ENCODE measurements around the gene GSE1.

The GSE1 gene

GRCh38 chr16:85661740-85662481, 48.8 kb downstream of the GSE1 start:
- DNase-seq (ENCODE audit: low read depth) = no peak
- H3K4me3 ChIP-seq (ENCODE audit: low read depth, low read length) = no peak overlapping the region
- TF ChIP-seq, protein P1, sequence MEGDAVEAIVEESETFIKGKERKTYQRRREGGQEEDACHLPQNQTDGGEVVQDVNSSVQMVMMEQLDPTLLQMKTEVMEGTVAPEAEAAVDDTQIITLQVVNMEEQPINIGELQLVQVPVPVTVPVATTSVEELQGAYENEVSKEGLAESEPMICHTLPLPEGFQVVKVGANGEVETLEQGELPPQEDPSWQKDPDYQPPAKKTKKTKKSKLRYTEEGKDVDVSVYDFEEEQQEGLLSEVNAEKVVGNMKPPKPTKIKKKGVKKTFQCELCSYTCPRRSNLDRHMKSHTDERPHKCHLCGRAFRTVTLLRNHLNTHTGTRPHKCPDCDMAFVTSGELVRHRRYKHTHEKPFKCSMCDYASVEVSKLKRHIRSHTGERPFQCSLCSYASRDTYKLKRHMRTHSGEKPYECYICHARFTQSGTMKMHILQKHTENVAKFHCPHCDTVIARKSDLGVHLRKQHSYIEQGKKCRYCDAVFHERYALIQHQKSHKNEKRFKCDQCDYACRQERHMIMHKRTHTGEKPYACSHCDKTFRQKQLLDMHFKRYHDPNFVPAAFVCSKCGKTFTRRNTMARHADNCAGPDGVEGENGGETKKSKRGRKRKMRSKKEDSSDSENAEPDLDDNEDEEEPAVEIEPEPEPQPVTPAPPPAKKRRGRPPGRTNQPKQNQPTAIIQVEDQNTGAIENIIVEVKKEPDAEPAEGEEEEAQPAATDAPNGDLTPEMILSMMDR (IDR thresholded peaks at IDR 0.05; ENCODE audit: control insufficient read depth, extremely low read depth, insufficient read depth) = no peak

DNA sequence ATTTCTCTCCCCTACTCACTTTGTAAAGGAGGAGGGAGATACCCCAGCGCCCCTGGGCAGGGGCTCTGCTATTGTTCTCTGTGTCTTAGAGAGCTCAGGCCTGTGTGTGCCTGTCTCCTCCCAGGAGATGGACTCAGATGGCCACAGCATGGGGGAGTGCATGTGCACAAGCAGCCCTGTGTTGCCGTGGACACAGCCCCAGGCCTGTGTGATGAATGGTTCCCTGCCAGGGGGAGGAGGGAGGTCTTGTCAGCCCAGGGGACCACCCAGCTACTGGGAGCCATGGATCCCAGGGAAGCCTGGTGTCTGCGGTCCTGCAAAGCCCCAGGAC, 49.3 kb downstream of the GSE1 start:
- H3K4me3 ChIP-seq (ENCODE audit: low read depth, low read length) = no peak overlapping the region
- TF ChIP-seq, protein P1 (IDR thresholded peaks at IDR 0.05; ENCODE audit: control insufficient read depth, extremely low read depth, insufficient read depth) = no peak
- no peak for DNase-seq (ENCODE audit: low read depth)

GRCh38 chr16:85662976-85663830, 50.1 kb downstream of the GSE1 start:
- TF ChIP-seq, protein P1 (IDR thresholded peaks at IDR 0.05; ENCODE audit: control insufficient read depth, extremely low read depth, insufficient read depth) = no peak
- H3K4me3 ChIP-seq (ENCODE audit: low read depth, low read length) = no peak overlapping the region
- no peak for DNase-seq (ENCODE audit: low read depth)

GRCh38 chr16:85663891-85664321, 50.8 kb downstream of the GSE1 start:
- H3K4me3 ChIP-seq (ENCODE audit: low read depth, low read length) = no peak overlapping the region
- TF ChIP-seq, protein P1 (IDR thresholded peaks at IDR 0.05; ENCODE audit: control insufficient read depth, extremely low read depth, insufficient read depth) = no peak
- DNase-seq (ENCODE audit: low read depth) = no peak

DNA sequence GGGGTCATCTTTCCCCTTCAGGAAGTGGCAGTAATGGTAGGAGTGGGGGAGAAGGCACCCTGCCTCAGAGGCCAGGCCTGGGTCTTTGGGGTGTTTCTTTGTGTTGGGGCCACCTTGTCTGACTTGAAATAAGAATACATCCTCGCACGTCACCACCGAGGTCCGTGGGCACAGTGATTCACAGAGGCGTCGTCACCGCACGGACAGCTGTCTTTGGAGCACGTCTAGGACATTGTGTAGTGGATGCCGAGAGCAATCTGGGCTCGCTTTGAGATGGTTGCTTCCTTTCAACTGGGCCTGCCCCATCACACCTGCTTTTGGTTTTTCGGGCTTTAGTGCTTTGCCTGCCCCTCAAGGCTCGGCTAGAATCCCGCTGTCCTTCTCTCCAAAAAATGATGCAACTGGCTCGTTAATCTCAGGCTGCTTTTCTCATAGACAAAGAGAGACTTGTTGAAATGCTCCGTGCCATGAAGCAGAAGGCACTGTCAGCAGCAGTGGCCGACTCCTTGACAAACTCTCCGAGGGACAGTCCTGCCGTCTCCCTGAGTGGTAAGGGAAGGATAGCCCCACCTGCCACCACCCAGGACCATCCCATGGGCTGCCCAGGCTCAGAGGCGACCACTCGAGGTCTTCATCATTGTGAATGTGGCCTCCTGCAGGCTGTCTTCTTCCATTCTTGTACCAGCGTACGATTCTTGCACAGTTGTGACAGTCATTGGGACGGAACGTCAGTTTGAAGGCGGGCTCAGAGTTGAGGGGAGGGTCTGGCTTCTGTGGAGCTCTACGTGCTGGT, 51.7 kb downstream of the GSE1 start:
- H3K4me3 ChIP-seq (ENCODE audit: low read depth, low read length) = no peak overlapping the region
- no peak for DNase-seq (ENCODE audit: low read depth)
- TF ChIP-seq, protein P1 (IDR thresholded peaks at IDR 0.05; ENCODE audit: control insufficient read depth, extremely low read depth, insufficient read depth) = no peak

DNA sequence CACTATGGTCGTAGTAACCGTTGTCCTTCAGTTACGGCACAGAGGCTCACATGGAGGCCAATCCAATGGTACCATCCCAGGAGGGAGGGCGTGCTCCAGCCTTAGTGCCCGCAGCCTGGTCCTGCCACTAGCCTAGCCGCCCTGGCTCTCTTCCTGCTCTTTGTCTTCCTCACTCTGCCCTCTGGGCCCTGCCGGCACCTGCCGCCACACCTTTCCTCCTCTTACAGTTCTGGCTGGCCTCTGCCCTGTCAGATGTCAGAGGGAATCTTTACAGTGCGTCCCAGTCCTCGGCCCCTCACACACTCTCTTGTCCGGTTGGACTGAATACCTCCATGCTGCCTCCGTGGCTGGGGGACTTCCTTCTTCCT, 52.2 kb downstream of the GSE1 start:
- TF ChIP-seq, protein P1 (IDR thresholded peaks at IDR 0.05; ENCODE audit: control insufficient read depth, extremely low read depth, insufficient read depth) = no peak
- H3K4me3 ChIP-seq (ENCODE audit: low read depth, low read length) = no peak overlapping the region
- no peak for DNase-seq (ENCODE audit: low read depth)

Data from LNCaP clone FGC (cell line).